Astrocyte of the spinal cord (primary cell): Measurements from ENCODE around the gene MPDZ.

Experiments
- DNase-seq: peaks from one replicate; pipeline ENCODE4 v3.0.0; 2011; ENCODE audit warnings: low read depth, low spot score
- H3K4me3 ChIP-seq: 2 replicates; pipeline ENCODE4 v1.5.1; 2011; ENCODE audit warnings: low read depth, mild to moderate bottlenecking, low read length, moderate library complexity
- in situ Hi-C: cut with HindIII; loops from 2 replicates; pipeline ENCODE4 v1.10.0; 2017; ENCODE audit warnings: low sequenced_read_pairs
- TF ChIP-seq, protein P1 (sequence below): IDR thresholded peaks from 2 replicates; pipeline ENCODE4 v1.5.1; 2012; ENCODE audit warnings: low read depth, mild to moderate bottlenecking, low read length, inconsistent platforms

The MPDZ gene

DNA sequence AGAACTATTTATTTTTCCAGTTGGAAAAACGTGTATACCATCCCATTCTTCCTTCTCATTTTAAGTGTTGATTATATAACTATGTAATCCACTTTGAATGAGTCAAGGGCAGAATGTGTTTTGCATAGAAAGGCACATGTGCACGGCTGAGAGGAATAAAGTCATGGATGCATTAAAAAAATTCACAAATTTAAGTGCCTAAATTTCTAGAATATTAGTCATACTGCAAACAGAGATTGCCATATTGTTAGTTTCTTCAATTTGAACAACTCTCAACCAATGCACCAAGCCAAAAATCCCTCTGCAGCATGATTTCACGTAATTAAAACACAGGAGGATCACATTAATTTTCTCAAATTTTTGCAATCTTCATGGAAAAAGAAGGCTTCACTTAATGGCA lies 166.3 kb downstream of the MPDZ start:
- in situ Hi-C loops: no loop called here
- H3K4me3 ChIP-seq: no peak overlapping the region
- TF ChIP-seq, protein P1, sequence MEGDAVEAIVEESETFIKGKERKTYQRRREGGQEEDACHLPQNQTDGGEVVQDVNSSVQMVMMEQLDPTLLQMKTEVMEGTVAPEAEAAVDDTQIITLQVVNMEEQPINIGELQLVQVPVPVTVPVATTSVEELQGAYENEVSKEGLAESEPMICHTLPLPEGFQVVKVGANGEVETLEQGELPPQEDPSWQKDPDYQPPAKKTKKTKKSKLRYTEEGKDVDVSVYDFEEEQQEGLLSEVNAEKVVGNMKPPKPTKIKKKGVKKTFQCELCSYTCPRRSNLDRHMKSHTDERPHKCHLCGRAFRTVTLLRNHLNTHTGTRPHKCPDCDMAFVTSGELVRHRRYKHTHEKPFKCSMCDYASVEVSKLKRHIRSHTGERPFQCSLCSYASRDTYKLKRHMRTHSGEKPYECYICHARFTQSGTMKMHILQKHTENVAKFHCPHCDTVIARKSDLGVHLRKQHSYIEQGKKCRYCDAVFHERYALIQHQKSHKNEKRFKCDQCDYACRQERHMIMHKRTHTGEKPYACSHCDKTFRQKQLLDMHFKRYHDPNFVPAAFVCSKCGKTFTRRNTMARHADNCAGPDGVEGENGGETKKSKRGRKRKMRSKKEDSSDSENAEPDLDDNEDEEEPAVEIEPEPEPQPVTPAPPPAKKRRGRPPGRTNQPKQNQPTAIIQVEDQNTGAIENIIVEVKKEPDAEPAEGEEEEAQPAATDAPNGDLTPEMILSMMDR: no peak
- peak; percentile 50 for DNase-seq

DNA sequence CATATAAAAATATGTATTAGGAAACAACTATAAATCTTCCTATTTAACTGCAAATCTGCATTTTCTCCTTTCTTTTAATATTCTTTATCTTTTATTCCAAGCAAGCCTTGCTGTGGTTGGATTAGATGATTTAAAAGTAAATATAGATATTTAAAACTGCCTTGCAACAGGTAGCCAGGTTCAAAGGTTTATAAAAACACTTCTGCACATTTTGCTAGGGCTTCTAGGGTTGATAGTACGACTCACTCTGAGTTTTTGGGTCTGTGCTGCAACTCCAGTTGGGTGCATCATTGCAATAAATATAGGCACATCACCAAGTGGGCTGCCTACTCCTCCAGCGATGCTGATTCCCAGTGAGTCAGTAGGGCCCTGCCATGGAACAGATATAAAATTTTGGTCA lies 167.7 kb downstream of the MPDZ start:
- in situ Hi-C loops: no loop called here
- H3K4me3 ChIP-seq: no peak overlapping the region
- DNase-seq: no peak
- TF ChIP-seq, protein P1: no peak

DNA sequence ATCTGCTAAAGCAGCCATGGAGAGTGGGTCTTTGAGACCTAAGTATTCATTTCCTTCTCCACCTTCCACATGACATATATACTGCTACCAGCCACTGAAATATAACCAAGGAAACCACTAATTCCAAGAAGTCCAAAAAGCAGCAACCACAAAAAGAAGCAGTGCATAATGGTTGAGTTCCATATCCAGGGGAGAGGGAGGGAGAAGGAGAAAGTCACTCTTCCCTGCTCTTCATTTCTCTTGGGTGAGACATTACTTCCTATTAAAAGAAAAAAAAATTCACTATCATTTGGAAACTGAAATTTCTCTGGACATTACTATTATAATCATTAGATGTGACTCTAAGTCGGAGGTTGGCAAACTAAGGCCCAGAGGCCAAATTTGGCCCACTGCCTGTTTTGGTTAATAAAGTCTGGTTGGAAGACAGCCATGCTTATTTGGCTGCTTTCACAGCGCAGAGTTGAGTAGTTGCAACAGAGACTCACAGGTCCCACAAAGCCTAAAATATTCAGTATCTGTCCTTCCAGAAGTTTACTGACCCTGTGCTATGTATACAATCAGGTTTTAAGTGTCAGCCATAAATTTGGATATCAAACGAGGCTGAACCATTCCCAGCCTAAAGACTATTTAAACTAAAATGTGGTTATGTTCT lies 168.6 kb downstream of the MPDZ start:
- TF ChIP-seq, protein P1: no peak
- H3K4me3 ChIP-seq: no peak overlapping the region
- in situ Hi-C loops: no loop called here
- peak; percentile 57 for DNase-seq

DNA sequence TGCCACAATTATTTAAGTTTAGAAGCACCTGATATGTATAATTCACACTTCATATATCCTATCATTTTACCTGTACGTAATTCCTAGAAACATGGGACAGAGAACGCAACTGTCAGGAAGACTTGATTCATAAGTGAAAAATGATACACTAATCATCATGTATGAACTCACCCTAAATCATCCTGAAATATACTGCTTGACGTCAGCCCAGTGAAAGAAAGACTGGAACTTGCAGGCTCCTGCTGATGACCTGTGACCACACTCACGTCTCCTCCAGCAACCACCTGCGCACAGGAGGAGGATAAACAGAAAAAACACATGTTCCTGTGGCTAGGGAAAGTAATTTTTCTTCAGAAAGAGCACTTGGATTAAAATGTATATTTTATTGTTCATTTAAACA lies 169.7 kb downstream of the MPDZ start:
- H3K4me3 ChIP-seq: no peak overlapping the region
- TF ChIP-seq, protein P1: no peak
- in situ Hi-C loops: no loop called here
- no peak for DNase-seq

DNA sequence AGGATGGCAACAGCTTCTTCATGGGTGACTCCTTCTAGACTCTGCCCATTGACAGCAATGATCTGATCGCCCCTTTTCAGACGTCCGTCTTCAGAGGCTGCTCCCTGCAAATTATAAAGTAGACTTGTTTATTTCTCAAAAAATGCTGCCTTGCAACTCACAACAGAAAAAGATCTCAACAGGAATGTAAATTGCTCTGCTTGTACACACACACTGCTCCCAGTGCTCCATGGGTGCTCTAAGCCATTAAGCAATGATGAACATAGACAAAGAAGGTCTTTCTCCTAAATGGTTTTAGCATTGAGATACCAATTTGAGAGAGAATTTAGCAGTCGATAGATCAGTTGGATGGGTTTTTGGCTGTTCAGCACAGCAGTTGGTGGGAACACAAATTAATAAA lies 172.5 kb downstream of the MPDZ start:
- H3K4me3 ChIP-seq: no peak overlapping the region
- DNase-seq: no peak
- TF ChIP-seq, protein P1: no peak
- in situ Hi-C loops: no loop called here

DNA sequence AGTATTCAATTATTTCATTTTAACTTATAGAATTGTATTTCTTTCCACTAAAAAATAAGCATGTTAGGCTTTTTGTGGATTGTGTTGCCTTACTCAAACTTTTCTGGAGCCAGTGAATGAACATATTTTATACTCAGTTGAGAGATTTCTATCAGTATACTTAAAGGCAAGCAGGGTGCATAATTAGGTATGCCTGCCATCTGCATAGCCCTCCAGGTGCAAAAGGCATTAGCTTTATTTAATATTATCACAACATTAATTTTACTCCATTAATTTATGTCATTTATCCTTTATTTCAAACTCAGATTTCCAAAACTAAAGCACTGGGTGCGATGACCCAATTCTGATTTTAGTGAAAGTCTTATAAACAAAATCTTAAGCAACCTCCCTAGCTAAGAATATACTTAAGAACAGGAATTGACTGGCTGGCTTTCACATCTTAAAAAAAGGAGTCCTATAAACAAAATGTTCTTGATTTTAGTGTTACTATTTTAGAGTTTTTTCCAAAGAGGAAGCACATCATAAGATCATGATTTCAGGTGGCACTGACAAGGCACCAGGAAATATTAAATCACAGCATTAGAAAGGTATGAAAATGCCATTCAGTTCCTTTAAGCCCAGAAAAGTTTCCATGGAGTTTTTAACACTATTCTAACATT lies 178.4 kb downstream of the MPDZ start:
- no peak for DNase-seq
- no peak overlapping the region for H3K4me3 ChIP-seq
- TF ChIP-seq, protein P1: no peak
- in situ Hi-C loops: no loop called here
